LNCAP (cell line): ENCODE results near the gene YAF2.

ENCODE experiments used
- CTCF ChIP-seq: fragments of 450-650 bp; IDR thresholded peaks from 2 replicates; pipeline ENCODE4 v1.5.1; 2017; ENCODE audit warnings: mild to moderate bottlenecking

The YAF2 gene

GRCh38 chr12:42266579-42267230 lies 28.7 kb upstream of the YAF2 start:
- no peak for TF ChIP-seq CTCF

- no peak for TF ChIP-seq CTCF
Measured at GRCh38 chr12:42262271-42262670, 24.2 kb upstream of the YAF2 start.

GRCh38 chr12:42261708-42262107 lies 23.7 kb upstream of the YAF2 start:
- TF ChIP-seq CTCF: no peak

- no peak for TF ChIP-seq CTCF
Measured at GRCh38 chr12:42260518-42260917, 22.5 kb upstream of the YAF2 start.

- TF ChIP-seq CTCF: no peak
Measured at GRCh38 chr12:42259699-42260098, 21.7 kb upstream of the YAF2 start.

- TF ChIP-seq CTCF: no peak
Measured at GRCh38 chr12:42255866-42256261, 17.8 kb upstream of the YAF2 start.

GRCh38 chr12:42255221-42255865 lies 17.3 kb upstream of the YAF2 start:
- no peak for TF ChIP-seq CTCF
